ENCODE data around the gene RIN3. TPM values are rescaled to one million over a fixed set of nuclear protein-coding genes. Genes with fewer than 3 reads are reported as not detected.

The RIN3 gene
- total RNA-seq, 4 donors from 2014 or later: 15.1 to 32.3 (median 21.9) TPM

- no peak for TF ChIP-seq CTCF (IDR thresholded peaks at IDR 0.05; ENCODE audit: low read depth)
These were observed 87.6 kb downstream of the RIN3 start for GRCh38 chr14:92601131-92601710.

GRCh38 chr14:92601757-92602417 is 88.3 kb downstream of the RIN3 start:
- TF ChIP-seq CTCF (IDR thresholded peaks at IDR 0.05; ENCODE audit: low read depth): no peak

GRCh38 chr14:92603309-92604242 is 90.0 kb downstream of the RIN3 start:
- TF ChIP-seq CTCF (IDR thresholded peaks at IDR 0.05; ENCODE audit: low read depth): no peak

- no peak for TF ChIP-seq CTCF (IDR thresholded peaks at IDR 0.05; ENCODE audit: low read depth)
These were observed 91.8 kb downstream of the RIN3 start for GRCh38 chr14:92605274-92605940.

- TF ChIP-seq CTCF (IDR thresholded peaks at IDR 0.05; ENCODE audit: low read depth): no peak
These were observed 93.7 kb downstream of the RIN3 start for GRCh38 chr14:92607251-92607650.

GRCh38 chr14:92607702-92608429 is 94.3 kb downstream of the RIN3 start:
- no peak for TF ChIP-seq CTCF (IDR thresholded peaks at IDR 0.05; ENCODE audit: low read depth)
